PC-3 (cell line): ENCODE data around the gene TBX10. TPM values are rescaled to one million over a fixed set of nuclear protein-coding genes. Genes with fewer than 3 reads are reported as not detected.

Experiments used
- ATAC-seq: fragments of 200-7000 bp; cut with Tn5 transposase; 2 replicates; pipeline ENCODE4 v1.9.1; 2020; ENCODE audit warnings: mild to moderate bottlenecking, moderate library complexity
- BruUV-seq: library from RNA; stranded (reverse); fragments of 400-500 nt; replicated peaks from 2 replicates; lab custom pipeline; 2021; lab: Mats Ljungman, UMichigan
- CTCF ChIA-PET: fragments of 300-600 bp; sonication (Branson Sonifier 250); formaldehyde crosslinking; loops from one replicate; lab custom pipeline; 2022; ENCODE audit warnings: antibody characterized with exemption; lab: Charles Lee
- POLR2A ChIA-PET: fragments of 300-600 bp; sonication (Branson Sonifier 250); formaldehyde crosslinking; loops from one replicate; lab custom pipeline; 2022; ENCODE audit warnings: antibody characterized with exemption; ENCODE audit not compliant: unreplicated experiment; lab: Charles Lee
- DNase-seq: peaks from one replicate; pipeline ENCODE4 v3.0.0-alpha.2; 2015
- H2AFZ ChIP-seq: fragments of 300-600 bp; sonication (generic); 2 replicates; pipeline ENCODE4 v1.6.0; 2016; ENCODE audit warnings: antibody characterized with exemption, low read length
- H3F3A ChIP-seq: fragments of 300-600 bp; sonication (generic); one replicate; pipeline ENCODE4 v1.6.0; 2017; ENCODE audit warnings: antibody characterized with exemption, low read length, control low read depth, mild to moderate bottlenecking; ENCODE audit not compliant: unreplicated experiment
- H3K27ac ChIP-seq: fragments of 300-600 bp; sonication (generic); 2 replicates; pipeline ENCODE4 v1.5.1; 2016; ENCODE audit warnings: mild to moderate bottlenecking, low read length
- H3K27me3 ChIP-seq: fragments of 300-600 bp; sonication (generic); 2 replicates; pipeline ENCODE4 v1.6.1; 2016; ENCODE audit warnings: low read length, mixed read lengths
- H3K36me3 ChIP-seq: fragments of 300-600 bp; sonication (generic); 2 replicates; pipeline ENCODE4 v1.6.1; 2016; ENCODE audit warnings: low read depth, mixed run types, low read length, mixed read lengths
- H3K4me1 ChIP-seq: fragments of 300-600 bp; sonication (generic); 2 replicates; pipeline ENCODE4 v1.5.1; 2016; ENCODE audit warnings: low read length; ENCODE audit not compliant: insufficient read depth
- H3K4me2 ChIP-seq: fragments of 300-600 bp; sonication (generic); 2 replicates; pipeline ENCODE4 v1.6.0; 2016; ENCODE audit warnings: low read length
- H3K4me3 ChIP-seq: fragments of 300-600 bp; sonication (generic); 2 replicates; pipeline ENCODE4 v1.5.1; 2016; ENCODE audit warnings: mild to moderate bottlenecking, low read length, mixed read lengths
- H3K79me2 ChIP-seq: fragments of 300-600 bp; sonication (generic); 2 replicates; pipeline ENCODE4 v1.6.1; 2017; ENCODE audit warnings: low read length, mixed read lengths
- H3K9ac ChIP-seq: fragments of 300-600 bp; sonication (generic); 2 replicates; pipeline ENCODE4 v1.6.0; 2016; ENCODE audit warnings: mild to moderate bottlenecking, low read length
- H3K9me2 ChIP-seq: fragments of 300-600 bp; sonication (generic); replicated peaks from 2 replicates; pipeline ENCODE4 v1.6.1; 2016; ENCODE audit warnings: mixed run types, low read length, mixed read lengths
- H3K9me3 ChIP-seq: fragments of 300-600 bp; sonication (generic); 2 replicates; pipeline ENCODE4 v1.6.1; 2016; ENCODE audit warnings: low read length, mixed read lengths
- H4K20me1 ChIP-seq: fragments of 300-600 bp; sonication (generic); 2 replicates; pipeline ENCODE4 v1.6.1; 2016; ENCODE audit warnings: low read length, mixed read lengths
- EZH2 ChIP-seq: fragments of 300-600 bp; sonication (generic); IDR thresholded peaks from one replicate; pipeline ENCODE4 v1.6.1; 2017; ENCODE audit warnings: antibody characterized with exemption, mild to moderate bottlenecking, low read length; ENCODE audit not compliant: unreplicated experiment
- EZH2phosphoT487 ChIP-seq: fragments of 300-600 bp; sonication (generic); IDR thresholded peaks from 2 replicates; pipeline ENCODE4 v1.6.1; 2018; ENCODE audit warnings: mild to moderate bottlenecking, antibody characterized with exemption, low read length, borderline replicate concordance
- intact Hi-C: fragments of 100-400 bp; cut with micrococcal nuclease; formaldehyde crosslinking; loops from 2 replicates; pipeline ENCODE4 v1.9.0; 2023
- total RNA-seq: library from RNA; depleted of rRNA; stranded (reverse); fragments of >200 nt; gene quantifications from 2 replicates; pipeline ENCODE4 v1.2.3, GENCODE V29; 2014
- TF ChIP-seq, protein P1 (sequence below): fragments of 300-600 bp; sonication (generic); conservative IDR thresholded peaks from 2 replicates; pipeline ENCODE4 v1.5.1; 2017; ENCODE audit warnings: antibody characterized with exemption, low read depth, mild to moderate bottlenecking, low read length

TBX10 gene
- total RNA-seq, 1 experiment from 2014 or later = not detected

DNA sequence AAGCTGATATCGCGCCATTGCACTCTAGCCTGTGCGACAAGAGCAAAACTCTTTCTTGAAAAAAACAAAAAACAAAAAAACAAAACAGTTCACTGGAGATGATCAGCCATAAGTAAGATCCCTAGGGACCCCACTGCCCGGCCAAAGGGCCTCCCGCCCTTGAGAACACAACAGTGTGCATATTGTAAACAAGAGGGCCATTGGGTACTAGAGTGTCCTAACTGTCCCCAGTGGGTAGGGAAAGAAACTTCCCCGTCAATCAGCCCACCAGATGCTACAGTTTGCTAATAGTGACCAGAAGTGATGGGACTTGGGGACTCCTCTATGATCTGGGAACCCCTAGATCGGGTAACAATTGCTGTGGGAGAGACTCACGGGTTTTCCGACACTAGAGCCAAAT lies 14.7 kb upstream of the TBX10 start:
- Histone ChIP-seq H3K4me1 (peaks cover 17% of the 10 kb centered on the region), H3K9me3 (0 out of 2 replicates have a peak, but pooled peaks cover 8% of the 10 kb centered on the region), H3K79me2 (no peaks in the 10 kb centered on the region), H3K27ac (no peak overlapping the region), H3F3A (peaks cover 5% of the 10 kb centered on the region), H4K20me1 (no peaks in the 10 kb centered on the region), H3K9ac (no peak overlapping the region), H3K27me3 (no peaks in the 10 kb centered on the region), H3K36me3 (no peaks in the 10 kb centered on the region; the same call in 1 of the 2 replicates), H3K4me2 (no peak overlapping the region), H3K4me3 (no peak overlapping the region), H2AFZ (no peak overlapping the region), H3K9me2 (no peaks in the 10 kb centered on the region)
- TF ChIP-seq EZH2phosphoT487 = no peak
- TF ChIP-seq, protein P1, sequence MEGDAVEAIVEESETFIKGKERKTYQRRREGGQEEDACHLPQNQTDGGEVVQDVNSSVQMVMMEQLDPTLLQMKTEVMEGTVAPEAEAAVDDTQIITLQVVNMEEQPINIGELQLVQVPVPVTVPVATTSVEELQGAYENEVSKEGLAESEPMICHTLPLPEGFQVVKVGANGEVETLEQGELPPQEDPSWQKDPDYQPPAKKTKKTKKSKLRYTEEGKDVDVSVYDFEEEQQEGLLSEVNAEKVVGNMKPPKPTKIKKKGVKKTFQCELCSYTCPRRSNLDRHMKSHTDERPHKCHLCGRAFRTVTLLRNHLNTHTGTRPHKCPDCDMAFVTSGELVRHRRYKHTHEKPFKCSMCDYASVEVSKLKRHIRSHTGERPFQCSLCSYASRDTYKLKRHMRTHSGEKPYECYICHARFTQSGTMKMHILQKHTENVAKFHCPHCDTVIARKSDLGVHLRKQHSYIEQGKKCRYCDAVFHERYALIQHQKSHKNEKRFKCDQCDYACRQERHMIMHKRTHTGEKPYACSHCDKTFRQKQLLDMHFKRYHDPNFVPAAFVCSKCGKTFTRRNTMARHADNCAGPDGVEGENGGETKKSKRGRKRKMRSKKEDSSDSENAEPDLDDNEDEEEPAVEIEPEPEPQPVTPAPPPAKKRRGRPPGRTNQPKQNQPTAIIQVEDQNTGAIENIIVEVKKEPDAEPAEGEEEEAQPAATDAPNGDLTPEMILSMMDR = no peak
- TF ChIP-seq EZH2 = no peak
- POLR2A ChIA-PET = no interaction called here
- ATAC-seq (no peak), DNase-seq (no peak)
- no TSS peak for BruUV-seq
- CTCF ChIA-PET = no interaction called here
- intact Hi-C loops = no loop called here

GRCh38 chr11:67652965-67653845 lies 13.6 kb upstream of the TBX10 start:
- peaks cover 14% of the 10 kb centered on the region for H3K4me1 ChIP-seq
- H3K27me3 ChIP-seq = no peaks in the 10 kb centered on the region
- no peak overlapping the region for H3K27ac ChIP-seq
- ChIA-PET CTCF (no interaction called here), POLR2A (no interaction called here)
- ATAC-seq (no peak), DNase-seq (no peak)
- H3K4me2 ChIP-seq = no peak overlapping the region
- 0 out of 2 replicates have a peak, but pooled peaks cover 8% of the 10 kb centered on the region for H3K9me3 ChIP-seq
- no peaks in the 10 kb centered on the region for H3K9me2 ChIP-seq
- H3K4me3 ChIP-seq = no peak overlapping the region
- no peaks in the 10 kb centered on the region for H3K79me2 ChIP-seq
- no peak overlapping the region for H2AFZ ChIP-seq
- peaks cover 5% of the 10 kb centered on the region for H3F3A ChIP-seq
- intact Hi-C loops = no loop called here
- no peaks in the 10 kb centered on the region; the same call in 1 of the 2 replicates for H3K36me3 ChIP-seq
- TF ChIP-seq EZH2 (no peak), EZH2phosphoT487 (no peak)
- TF ChIP-seq, protein P1 = no peak
- H4K20me1 ChIP-seq = no peaks in the 10 kb centered on the region
- BruUV-seq = no TSS peak
- H3K9ac ChIP-seq = no peak overlapping the region
